Kidney (tissue), 14 donors: Measurements from ENCODE around the gene CTDP1. TPM values are rescaled to one million over a fixed set of nuclear protein-coding genes. Genes with fewer than 3 reads are reported as not detected.

Experiments
- DNase-seq, 5 donors: peaks; one replicate each; pipeline ENCODE4 v3.0.0-alpha.2; 2013 to 2020
- FAIRE-seq: peaks from 2 replicates; lab custom pipeline; 2012; peaks lifted over from hg19 to GRCh38; lab: Jason Lieb, UNC
- H3K27ac ChIP-seq, 2 donors: one replicate each; pipeline ENCODE4 v1.7.0; 2013; ENCODE audit warnings: low read depth in 2 of 2, low read length in 2 of 2, inconsistent platforms in 1 of 2
- H3K27me3 ChIP-seq: one replicate; pipeline ENCODE4 v1.7.1; 2013; ENCODE audit warnings: low read length, inconsistent platforms; ENCODE audit not compliant: control insufficient read depth, insufficient read depth
- H3K36me3 ChIP-seq, 3 donors: one replicate each; pipeline versions ENCODE4 v1.7.0 to v1.7.1; 2013; ENCODE audit warnings: low read length in 3 of 3, control low read depth in 1 of 3, inconsistent platforms in 1 of 3; ENCODE audit not compliant: insufficient read depth in 3 of 3, control insufficient read depth in 2 of 3
- H3K4me1 ChIP-seq, 3 donors: one replicate each; pipeline versions ENCODE4 v1.7.0 to v1.7.1; 2013; ENCODE audit warnings: low read length in 3 of 3, inconsistent platforms in 1 of 3, low read depth in 1 of 3; ENCODE audit not compliant: control insufficient read depth in 2 of 3, insufficient read depth in 2 of 3
- H3K4me3 ChIP-seq, 3 donors: one replicate each; pipeline versions ENCODE4 v1.7.0 to v1.8.1; 2013; ENCODE audit warnings: low read length in 3 of 3, control low read depth in 1 of 3, inconsistent platforms in 1 of 3
- H3K9ac ChIP-seq, 3 donors: one replicate each; pipeline versions ENCODE4 v1.7.0 to v1.7.1; 2013; ENCODE audit warnings: low read length in 3 of 3, control low read depth in 1 of 3, inconsistent platforms in 1 of 3
- H3K9me3 ChIP-seq, 3 donors: one replicate each; pipeline versions ENCODE4 v1.7.0 to v1.7.1; 2013; ENCODE audit warnings: low read length in 3 of 3, control low read depth in 1 of 3, inconsistent platforms in 1 of 3; ENCODE audit not compliant: control insufficient read depth in 2 of 3, insufficient read depth in 1 of 3
- CTCF ChIP-seq: IDR thresholded peaks from 3 replicates; pipeline ENCODE4 v1.5.1; 2012; ENCODE audit warnings: mild to moderate bottlenecking, moderate library complexity, borderline replicate concordance; ENCODE audit not compliant: insufficient read depth; ENCODE audit errors: extremely low read depth
- intact Hi-C: fragments of 100-400 bp; cut with DNase I; formaldehyde crosslinking; loops from one replicate; pipeline ENCODE4 v1.11.1; 2022
- polyA plus RNA-seq: library from polyadenylated mRNA; stranded (reverse); fragments of 350-450 nt; fragmentation: Illumina TruSeq; extraction: RNeasy Lipid Tissue Mini Kit (QIAGEN cat#74804); gene quantifications from one replicate; pipeline ENCODE4 v1.2.3, GENCODE V29; 2014; ENCODE audit warnings: low read depth, low replicate concordance; ENCODE audit not compliant: insufficient read depth
- total RNA-seq: library from RNA; stranded (reverse); fragmentation: NEBNext Ultra II Directional; extraction: Animal tissue kit (Norgen Biotek cat#: 25700); gene quantifications from one replicate; pipeline ENCODE4 v1.2.1, GENCODE V29; 2021
- donor health status: control.
- donor health status: control.
- donor health status: control.
- donor health status: control.
- donor health status: control.
- donor health status: DM: yes; HTN: yes; CAD: no.
- donor health status: Normal renal cell carcinoma (clear cell type).

Gene CTDP1
- total and polyA plus RNA-seq, 2 donors from 2014 or later, result 11.1 to 21.8 TPM

- H3K27ac ChIP-seq, result no peak overlapping the region
- H3K27me3 ChIP-seq, result no peaks in the 10 kb centered on the region
- no peaks in the 10 kb centered on the region for H3K9me3 ChIP-seq
- H3K4me1 ChIP-seq, result no peaks in the 10 kb centered on the region
- no peaks in the 10 kb centered on the region for H3K36me3 ChIP-seq
- no peak overlapping the region for H3K4me3 ChIP-seq
- DNase-seq (no peak), FAIRE-seq (no peak)
- intact Hi-C loops, result no loop called here
- no peak overlapping the region for H3K9ac ChIP-seq
- no peak for TF ChIP-seq CTCF
Observed at GRCh38 chr18:79650959-79651358, 28.6 kb upstream of the CTDP1 start.

- no peak for TF ChIP-seq CTCF
Observed at GRCh38 chr18:79657342-79657996, 22.1 kb upstream of the CTDP1 start.

DNA sequence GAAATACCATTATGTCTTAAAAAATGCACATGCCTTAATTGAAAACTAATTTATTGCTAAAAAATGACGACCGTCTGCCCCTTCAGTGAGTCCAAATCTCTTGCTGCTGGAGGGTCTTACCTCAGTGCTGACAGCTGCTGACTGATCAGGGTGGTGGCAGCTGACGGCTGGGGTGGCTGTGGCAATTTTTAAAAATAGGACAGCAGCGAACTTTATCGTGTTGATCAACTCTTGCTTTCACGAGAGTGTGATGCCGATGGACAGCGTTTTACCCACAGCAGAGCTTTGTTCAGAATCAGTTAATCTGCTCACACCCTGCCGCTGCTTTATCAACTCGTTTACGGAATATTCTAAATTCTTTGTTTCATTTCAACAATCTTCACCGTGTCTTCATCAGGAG lies 21.2 kb upstream of the CTDP1 start:
- no peak overlapping the region for H3K27ac ChIP-seq
- FAIRE-seq, result no peak
- TF ChIP-seq CTCF, result no peak
- no peaks in the 10 kb centered on the region for H3K36me3 ChIP-seq
- H3K9me3 ChIP-seq, result no peaks in the 10 kb centered on the region
- H3K4me1 ChIP-seq, result no peaks in the 10 kb centered on the region
- H3K9ac ChIP-seq, result no peak overlapping the region
- intact Hi-C loops, result no loop called here
- H3K4me3 ChIP-seq, result no peak overlapping the region
- no peak for DNase-seq
- no peaks in the 10 kb centered on the region for H3K27me3 ChIP-seq

More at GRCh38 chr18:79657342-79657996, 22.1 kb upstream of the CTDP1 start:
- Histone ChIP-seq H3K9ac (no peak overlapping the region), H3K4me1 (no peaks in the 10 kb centered on the region), H3K9me3 (no peaks in the 10 kb centered on the region), H3K4me3 (no peak overlapping the region), H3K36me3 (no peaks in the 10 kb centered on the region), H3K27me3 (no peaks in the 10 kb centered on the region), H3K27ac (no peak overlapping the region)
- no peak for FAIRE-seq
- no peak for DNase-seq
- intact Hi-C loops, result no loop called here

DNA sequence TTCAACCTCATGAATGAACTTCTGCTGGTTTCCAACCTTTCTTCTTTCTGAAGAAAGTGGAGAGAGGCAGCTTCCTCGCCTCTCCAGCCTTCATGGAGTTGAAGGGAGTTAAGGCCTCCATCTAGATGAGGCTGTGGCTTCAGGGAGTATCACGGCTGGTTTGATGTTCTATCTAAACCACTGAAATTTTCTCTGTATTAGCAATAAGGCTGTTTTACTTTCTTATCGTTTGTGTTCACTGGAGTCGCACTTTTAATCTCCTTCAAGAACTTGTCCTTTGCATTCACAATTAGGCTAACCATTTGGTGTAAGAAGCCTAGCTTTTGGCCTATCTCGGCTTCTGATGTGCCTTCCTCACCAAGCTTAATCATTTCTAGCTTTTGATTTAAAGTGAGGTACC lies 19.9 kb upstream of the CTDP1 start:
- H3K4me1 ChIP-seq, result no peaks in the 10 kb centered on the region
- intact Hi-C loops, result no loop called here
- DNase-seq (no peak), FAIRE-seq (no peak)
- no peak overlapping the region for H3K9ac ChIP-seq
- no peaks in the 10 kb centered on the region for H3K27me3 ChIP-seq
- no peak overlapping the region for H3K27ac ChIP-seq
- no peak for TF ChIP-seq CTCF
- H3K36me3 ChIP-seq, result no peaks in the 10 kb centered on the region
- H3K9me3 ChIP-seq, result no peaks in the 10 kb centered on the region
- H3K4me3 ChIP-seq, result no peak overlapping the region
